ENCODE data around the gene MGMT.

DNA sequence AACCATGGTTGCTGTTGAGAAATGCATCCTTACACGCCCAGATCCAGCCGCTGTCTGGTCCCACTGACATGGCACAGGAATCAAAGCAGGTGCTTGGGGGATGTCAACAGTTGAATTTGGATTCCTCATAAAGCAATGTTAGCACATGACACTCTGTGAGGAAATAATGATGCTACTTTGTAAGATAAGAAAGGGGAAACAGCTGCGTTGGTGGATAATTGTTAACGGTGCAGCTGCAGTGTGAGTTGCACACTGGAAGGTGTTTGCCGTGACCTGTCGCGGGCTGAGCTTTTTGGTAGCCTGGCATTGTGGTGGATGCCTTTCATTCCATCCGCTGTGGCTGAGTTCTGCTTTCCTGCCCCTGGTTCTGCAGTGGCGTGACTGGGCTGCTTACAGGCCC is 113.9 kb downstream of the MGMT start:
- TF ChIP-seq, protein P1, sequence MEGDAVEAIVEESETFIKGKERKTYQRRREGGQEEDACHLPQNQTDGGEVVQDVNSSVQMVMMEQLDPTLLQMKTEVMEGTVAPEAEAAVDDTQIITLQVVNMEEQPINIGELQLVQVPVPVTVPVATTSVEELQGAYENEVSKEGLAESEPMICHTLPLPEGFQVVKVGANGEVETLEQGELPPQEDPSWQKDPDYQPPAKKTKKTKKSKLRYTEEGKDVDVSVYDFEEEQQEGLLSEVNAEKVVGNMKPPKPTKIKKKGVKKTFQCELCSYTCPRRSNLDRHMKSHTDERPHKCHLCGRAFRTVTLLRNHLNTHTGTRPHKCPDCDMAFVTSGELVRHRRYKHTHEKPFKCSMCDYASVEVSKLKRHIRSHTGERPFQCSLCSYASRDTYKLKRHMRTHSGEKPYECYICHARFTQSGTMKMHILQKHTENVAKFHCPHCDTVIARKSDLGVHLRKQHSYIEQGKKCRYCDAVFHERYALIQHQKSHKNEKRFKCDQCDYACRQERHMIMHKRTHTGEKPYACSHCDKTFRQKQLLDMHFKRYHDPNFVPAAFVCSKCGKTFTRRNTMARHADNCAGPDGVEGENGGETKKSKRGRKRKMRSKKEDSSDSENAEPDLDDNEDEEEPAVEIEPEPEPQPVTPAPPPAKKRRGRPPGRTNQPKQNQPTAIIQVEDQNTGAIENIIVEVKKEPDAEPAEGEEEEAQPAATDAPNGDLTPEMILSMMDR (conservative IDR thresholded peaks at IDR 0.05 in 1 of 2, IDR thresholded peaks at IDR 0.05 in 1 of 2; ENCODE audit: low read depth in 1 of 2, low read length in 2 of 2): no peak
- TF ChIP-seq EZH2 (IDR thresholded peaks at IDR 0.05; ENCODE audit: low read length, missing control alignments): no peak

Data from fibroblast of lung (primary cell).